Midbrain (tissue), 1 donor: ENCODE measurements around the gene URB1.
"Not testable (repeated sequence)": the region's sequence is repeated elsewhere in the genome, so short reads cannot be mapped to it uniquely, and the experiment has no call there.

Source experiments
- DNase-seq: peaks from one replicate; lab custom pipeline; 2025; lab: John Stamatoyannopoulos, UW

Gene URB1

GRCh38 chr21:32412162-32413014, 19.6 kb upstream of the URB1 start, which contains the start of gene EVA1C:
Gene EVA1C, plus strand, starts transcription at chr21:32412706. Its CDS starts 148 bp downstream, at chr21:32412854.
- DNase-seq, result peak; percentile 52

DNA sequence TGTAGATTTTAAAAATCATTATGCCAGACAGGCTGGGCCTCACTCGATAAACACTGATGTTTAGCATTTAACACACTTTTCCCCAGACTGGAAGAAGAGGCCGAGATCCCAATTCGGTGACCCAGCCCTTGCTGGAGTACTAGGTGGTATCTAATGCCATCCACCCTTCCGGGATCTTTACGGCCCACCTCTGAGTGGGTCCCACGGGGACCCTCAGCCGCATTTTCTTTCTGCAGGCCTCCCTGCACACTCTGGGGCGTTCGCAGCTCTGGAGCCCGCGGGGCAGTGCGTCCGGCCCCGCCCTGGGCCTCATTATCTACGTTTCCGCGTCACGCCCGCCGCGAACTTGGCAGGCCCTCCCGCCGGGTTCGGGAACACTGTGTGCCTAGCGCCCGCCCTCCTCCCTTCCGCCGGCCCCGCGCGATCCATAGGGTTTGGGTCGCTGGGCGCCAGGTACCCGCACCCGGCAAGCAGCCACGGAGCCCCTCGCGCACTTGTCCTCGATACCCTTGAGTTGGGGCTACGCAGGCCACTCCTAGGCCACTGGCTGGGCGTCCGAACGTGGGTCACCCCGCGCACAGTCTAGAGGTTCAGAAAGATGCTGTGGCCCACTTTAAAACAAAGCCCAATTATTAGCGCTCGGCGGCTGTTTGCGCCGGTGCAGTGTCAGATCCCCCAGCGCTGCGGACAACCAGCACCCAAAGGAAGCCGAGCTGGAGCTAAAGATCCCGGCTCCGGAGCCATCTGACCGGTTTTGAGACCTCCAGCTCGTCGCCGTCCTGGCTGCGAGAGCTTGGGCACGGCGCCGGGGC, 18.7 kb upstream of the URB1 start:
- DNase-seq, result peak; percentile 84

DNA sequence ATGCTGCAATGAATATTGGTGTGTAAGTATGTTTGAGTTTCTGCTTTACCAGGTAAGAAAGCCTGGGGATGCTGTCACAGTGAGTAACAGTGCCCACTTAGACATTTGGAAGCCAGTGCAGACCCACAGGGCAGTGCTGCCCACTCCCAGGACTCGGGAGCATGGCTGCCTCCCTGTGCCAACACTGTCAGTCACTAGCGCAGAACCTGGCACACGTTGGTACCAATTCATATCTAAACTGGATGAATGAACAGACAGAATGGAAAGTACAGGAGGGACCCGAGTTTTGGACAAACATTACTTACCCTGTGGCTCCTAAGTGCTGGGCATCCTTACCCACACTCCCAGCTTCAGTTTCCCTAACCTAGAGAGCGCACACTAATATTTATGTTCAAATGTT, 18.1 kb upstream of the URB1 start:
- peak; percentile 30 for DNase-seq

DNA sequence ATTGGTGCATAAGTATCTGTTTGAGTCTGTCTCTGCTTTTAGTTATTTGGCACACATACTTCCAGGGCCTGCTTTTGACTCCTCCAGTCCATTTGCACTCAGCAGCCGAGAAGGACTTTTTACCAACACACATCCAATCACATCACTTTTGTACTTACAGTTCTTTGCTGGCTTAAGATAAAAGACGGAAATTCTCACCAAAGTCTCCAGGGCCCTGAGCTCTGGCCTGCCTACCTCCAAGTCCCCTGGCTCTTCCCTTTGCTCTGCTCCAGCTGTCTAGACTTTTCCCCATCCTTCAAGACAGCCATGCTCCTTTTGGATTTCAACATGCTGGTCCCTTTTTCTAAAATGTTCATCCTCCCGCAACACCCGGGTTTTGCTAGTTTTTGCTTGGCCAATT, 17.5 kb upstream of the URB1 start:
- DNase-seq, result no peak

DNA sequence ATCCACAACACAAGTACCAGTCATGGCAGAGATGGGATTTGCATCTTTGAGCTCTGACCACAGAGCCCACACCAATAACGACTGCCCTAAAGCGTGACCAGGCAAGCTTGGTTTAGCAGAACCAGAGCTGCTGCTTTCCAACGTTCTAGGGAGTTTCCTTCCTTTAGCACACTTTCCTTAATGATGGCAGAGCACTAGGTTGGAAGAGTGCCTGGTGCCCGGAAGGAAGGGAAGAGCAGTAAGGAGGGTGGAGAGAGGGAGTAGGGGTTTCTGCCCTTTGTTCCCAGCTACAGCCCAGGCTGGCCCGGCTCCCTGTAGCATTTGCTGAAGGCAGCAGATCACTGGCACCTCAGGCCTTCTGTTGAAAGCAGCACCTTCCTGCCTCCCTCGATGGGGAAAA, 13.6 kb upstream of the URB1 start:
- no peak for DNase-seq

GRCh38 chr21:32403201-32403777, 10.5 kb upstream of the URB1 start:
- DNase-seq, result peak; percentile 82

GRCh38 chr21:32393677-32394001, 827 bp upstream of the URB1 start:
- DNase-seq, result no peak

DNA sequence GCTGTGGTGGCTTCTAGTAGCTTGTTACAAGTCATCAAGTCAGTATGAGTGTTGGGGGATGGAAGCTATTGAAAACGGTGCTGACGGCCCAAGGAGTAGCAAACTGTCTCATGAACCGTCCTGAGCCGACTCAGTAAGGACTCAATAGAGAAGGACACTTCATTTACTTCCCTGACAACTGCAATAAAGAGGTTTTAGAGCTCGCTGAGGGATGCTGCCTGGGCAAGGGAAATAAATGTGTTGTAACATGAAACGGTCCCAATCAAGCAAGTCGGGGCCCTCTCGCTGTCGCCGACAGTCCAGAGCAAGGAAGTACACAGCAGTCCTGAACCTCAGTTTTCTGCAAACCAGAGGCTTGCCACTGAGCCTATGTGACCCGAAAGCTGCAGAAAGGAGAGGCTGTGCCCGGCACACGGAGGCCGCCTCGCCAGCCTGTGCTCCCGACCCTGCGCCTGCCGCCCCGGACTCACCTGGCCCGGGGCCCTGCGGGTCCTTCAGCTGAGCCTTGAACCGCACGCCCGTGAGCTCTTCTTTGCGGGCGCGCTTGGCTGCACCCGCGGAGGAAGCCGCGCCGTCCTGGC, 423 bp downstream of the URB1 start:
- no peak for DNase-seq

DNA sequence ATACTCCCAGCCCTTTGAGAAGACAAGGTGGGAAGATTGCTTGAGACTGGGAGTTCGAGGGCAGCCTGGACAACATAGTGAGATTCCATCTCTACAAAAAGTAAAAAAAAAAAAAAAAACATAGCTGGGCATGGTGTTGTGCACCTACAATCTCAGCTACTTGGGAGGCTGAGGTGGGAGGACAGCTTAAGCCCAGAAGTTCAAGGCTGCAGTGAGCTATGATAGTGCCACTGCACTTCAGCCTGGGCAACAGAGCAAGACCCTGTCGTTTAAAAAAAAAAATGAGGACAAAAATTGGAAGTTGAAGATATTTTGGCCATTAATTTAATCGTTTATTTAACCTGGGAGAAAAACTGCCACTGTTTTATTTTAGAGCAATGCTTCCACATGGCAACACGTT, 1.1 kb downstream of the URB1 start:
- DNase-seq, result no peak

GRCh38 chr21:32390537-32391224, 2.1 kb downstream of the URB1 start:
- not testable (repeated sequence) for DNase-seq

DNA sequence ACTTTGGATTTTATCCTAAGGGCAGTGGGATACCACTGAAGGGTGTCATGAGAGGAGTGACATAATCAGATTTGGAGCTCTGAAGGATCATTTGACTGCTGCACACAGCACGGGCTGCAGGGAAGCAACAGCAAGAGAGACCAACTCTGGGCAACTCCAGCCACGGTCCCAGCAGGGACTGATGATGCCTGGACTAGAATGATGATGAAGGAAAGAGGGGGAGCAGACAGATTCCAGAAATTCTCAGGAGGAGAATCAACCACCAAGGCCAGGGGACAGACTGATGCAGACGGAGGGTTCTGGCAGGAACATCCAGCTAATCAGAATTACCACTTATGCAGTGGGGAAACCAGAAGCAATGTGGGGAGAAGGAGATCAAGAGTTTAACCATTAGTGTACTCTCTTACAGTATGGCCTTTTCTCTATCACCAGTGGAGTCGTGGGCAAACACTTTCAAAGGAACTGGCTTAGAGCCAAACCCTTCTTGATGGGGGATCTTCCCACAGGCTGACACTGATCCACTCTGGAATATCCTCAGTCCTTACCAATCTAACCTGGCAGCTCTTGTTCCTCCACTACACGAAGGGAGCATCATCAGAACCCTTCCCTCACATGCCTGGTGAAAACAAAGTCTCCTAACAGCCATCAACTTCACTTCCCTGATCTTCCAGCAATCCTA, 3.3 kb downstream of the URB1 start:
- no peak for DNase-seq

- DNase-seq, result no peak
Measured at GRCh38 chr21:32388306-32388705, 4.5 kb downstream of the URB1 start.

DNA sequence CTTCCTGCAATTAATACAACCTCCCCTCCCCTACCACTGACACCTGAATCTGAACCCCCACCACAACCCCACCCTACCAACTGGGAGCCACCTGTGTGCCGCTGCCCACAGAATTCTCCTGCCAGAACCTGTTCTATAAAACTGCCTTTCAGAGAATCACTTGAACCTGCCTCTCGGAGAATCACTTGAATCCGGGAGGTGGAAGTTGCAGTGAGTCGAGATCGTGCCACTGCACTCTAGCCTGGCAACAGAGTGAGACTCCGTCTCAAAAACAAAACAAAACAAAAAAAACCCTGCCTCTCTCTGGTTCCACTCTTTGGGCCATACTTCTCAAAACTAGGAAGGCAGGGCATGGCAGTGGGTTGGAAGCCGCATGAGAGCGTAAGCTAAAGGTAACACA, 5.7 kb downstream of the URB1 start:
- no peak for DNase-seq

DNA sequence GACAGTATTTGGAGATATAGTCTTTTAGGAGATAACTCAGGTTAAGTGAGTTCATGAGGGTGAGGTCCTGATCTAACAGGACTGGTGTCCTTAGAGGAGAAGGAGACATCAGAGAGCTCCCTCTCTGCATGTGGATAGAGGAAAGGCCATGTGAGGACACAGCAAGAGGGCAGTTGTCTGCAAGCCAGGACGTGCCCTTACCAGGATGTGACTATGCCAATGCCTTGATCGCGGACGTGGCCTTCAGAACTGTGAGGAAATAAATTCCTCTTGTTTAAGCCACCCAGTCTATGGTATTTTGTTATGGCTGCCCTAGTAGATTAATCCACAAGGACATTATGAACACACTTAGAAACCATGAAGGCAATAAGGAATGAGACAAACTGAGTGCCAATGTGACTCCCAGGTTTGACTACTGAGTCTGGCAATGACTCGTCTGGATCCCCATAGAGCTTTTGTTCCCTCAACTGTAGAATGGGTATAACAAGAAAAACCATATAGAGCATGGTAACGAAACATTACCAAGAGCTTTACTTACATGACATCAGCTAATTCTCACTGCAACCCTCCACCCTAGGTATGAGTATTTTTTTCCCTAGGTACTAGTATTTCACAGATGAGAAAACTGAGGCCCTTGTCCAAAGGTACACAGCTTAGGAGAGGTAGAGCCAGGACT, 6.5 kb downstream of the URB1 start:
- no peak for DNase-seq

GRCh38 chr21:32383812-32384211, 9.0 kb downstream of the URB1 start:
- DNase-seq, result no peak

DNA sequence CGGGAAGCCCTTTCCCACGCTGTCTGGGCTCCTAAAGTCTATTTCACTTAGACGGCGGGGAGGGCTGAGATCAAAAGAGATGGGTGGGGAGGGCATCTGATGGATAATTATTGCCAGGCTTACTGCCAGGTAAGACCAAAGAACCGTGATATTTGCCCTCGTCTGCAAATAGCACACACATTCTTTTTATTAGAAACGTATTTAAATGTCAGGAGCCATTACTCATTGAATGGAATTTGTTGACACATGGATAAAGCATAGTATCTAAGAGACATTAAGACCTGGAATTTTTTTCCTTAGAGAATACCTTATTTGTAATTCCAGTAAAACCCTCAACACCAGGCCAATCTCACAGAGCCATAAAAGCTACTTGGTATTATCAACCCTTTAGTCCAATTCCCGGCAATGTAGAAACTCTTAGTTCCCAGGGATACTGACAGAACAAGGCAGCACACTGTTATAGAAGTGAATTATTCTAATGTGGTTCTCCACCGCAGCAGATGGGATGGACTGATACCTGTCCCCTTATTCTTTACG, 10.6 kb downstream of the URB1 start:
- no peak for DNase-seq

DNA sequence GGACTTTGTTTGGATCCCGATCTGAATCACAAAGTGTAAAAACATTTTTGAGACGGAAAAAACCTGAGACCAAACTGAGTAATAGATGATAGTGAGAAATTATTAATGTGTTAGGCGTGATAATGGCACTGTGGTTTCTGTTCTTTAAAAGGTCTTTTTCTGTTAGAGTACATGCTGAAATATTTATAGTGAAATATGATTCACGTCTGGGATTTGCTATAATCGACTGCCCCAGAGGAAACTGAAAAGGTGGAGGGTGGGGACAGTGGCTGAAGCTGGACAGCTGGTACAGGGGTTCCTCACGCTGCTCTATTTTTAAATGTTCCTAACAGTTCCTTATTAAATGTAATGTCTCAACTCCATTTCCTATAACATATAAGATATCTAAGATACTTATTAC, 11.2 kb downstream of the URB1 start:
- DNase-seq, result no peak

DNA sequence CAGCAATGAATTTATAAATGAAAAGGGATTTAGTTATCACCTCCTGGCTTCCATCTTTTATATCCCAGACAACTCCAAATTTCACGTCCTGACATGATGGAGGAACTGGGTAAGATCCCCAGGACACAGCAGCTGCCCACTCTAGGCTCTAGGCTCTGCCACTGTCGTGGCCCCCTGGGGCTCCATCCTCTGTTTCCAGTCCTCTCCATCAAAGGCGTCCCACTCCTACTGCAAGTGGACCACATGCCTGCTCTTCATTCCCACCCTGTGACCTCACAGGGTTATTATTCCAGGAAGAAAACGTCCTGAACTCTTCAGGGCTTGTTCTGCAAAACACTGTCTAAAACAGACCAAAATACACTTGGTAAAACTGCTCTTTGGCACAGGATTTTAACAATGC, 11.9 kb downstream of the URB1 start:
- no peak for DNase-seq

DNA sequence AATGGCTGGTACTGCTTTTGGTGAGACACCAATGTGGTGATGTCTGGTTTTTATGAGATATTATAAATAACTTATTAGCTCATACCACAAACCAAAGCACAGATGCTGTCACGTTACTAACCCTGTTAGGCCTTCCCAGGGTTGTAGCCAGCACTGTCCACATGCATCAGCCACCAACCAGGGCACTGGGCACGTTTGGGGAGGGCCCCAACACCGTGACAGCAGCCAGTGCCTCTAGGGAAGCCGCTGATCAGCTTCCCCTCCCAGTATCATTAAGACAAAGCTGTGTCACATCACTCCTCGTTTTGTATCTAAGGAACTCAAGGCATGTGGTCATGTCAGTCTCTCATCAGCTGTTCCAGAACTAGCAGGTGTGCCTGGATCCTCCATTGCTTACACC, 13.9 kb downstream of the URB1 start:
- DNase-seq, result no peak

DNA sequence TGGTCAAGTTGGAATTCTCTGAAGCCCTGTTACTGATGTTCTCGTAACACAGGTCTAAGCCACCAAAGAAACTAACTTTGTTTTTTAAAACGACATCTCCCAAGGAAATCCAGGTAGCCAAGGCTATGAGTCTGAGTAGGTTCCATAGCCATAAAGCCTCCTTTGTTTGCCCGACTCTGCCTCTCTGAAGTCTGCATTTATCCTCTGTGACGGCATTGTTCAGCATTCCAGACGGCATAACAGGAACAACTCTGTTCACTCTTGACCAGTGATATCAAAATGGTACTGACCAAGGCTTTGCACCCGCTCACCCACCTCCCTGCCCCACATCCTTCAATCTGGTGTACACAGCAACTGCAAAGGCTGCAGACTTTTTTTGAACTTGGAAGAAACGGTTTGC, 14.8 kb downstream of the URB1 start:
- peak; percentile 6 for DNase-seq

DNA sequence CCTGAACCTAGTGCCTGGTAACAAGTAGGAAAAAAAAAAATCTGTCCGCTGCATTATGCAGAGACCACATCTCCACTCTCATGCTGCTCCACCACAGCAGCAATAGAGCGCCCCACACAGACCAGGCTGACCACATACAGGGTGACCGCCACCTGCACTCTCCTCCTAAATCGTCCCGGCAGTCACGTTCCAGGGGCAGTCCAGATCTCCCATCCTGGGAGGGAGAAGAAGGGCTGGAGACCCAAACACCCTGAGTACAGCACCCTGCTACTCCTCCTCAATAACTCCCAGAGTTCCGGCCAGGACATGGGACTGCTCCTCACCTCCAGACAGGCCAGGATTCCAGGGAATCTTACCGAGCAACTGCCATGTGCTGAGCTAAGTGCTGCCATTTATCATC, 15.3 kb downstream of the URB1 start:
- DNase-seq, result no peak
